ENCODE results near the gene APRT. TPM values are rescaled to one million over a fixed set of nuclear protein-coding genes. Genes with fewer than 3 reads are reported as not detected.

Gene APRT
- total RNA-seq, 2 donors from 2014 or later: 165 to 211 TPM

- no peaks in the 10 kb centered on the region for H3K27me3 ChIP-seq (replicated peaks; ENCODE audit: insufficient read depth)
- H3K4me1 ChIP-seq (replicated peaks): peaks cover 8% of the 10 kb centered on the region
- intact Hi-C loops (cut with DNase I): no loop called here
- no peaks in the 10 kb centered on the region for H3K36me3 ChIP-seq
- H3K9me3 ChIP-seq: no peaks in the 10 kb centered on the region
- H3K27ac ChIP-seq: peak overlapping the region in 1 of 2 donors; percentile 35
- H3K4me3 ChIP-seq: no peak overlapping the region
- DNase-seq (ENCODE audit: low spot score): no peak
- TF ChIP-seq POLR2AphosphoS5 (IDR thresholded peaks at IDR 0.05) (no peak), POLR2A (IDR thresholded peaks at IDR 0.05) (no peak), CTCF (IDR thresholded peaks at IDR 0.05) (no peak)
- 50% methylated on average over 34 of the region's 34 CpGs for WGBS
These were observed 32.2 kb downstream of the APRT start for GRCh38 chr16:88779406-88780141.

- no peak for TF ChIP-seq POLR2A (IDR thresholded peaks at IDR 0.05)
- no peak for TF ChIP-seq POLR2AphosphoS5 (IDR thresholded peaks at IDR 0.05)
- TF ChIP-seq CTCF (IDR thresholded peaks at IDR 0.05): no peak
- Histone ChIP-seq H3K27ac (no peak overlapping the region), H3K9me3 (no peaks in the 10 kb centered on the region), H3K4me1 (replicated peaks) (peaks cover 3% of the 10 kb centered on the region), H3K36me3 (no peaks in the 10 kb centered on the region), H3K27me3 (replicated peaks; ENCODE audit: insufficient read depth) (no peaks in the 10 kb centered on the region), H3K4me3 (no peak overlapping the region)
- DNase-seq (ENCODE audit: low spot score): no peak
- intact Hi-C loops (cut with DNase I): no loop called here
- 85% methylated on average over 30 of the region's 30 CpGs for WGBS
These were observed 33.1 kb downstream of the APRT start for GRCh38 chr16:88778541-88779065.

GRCh38 chr16:88778271-88778525 is 33.5 kb downstream of the APRT start:
- Histone ChIP-seq H3K36me3 (no peaks in the 10 kb centered on the region), H3K27me3 (replicated peaks; ENCODE audit: insufficient read depth) (no peaks in the 10 kb centered on the region), H3K27ac (no peak overlapping the region), H3K4me3 (no peak overlapping the region), H3K4me1 (replicated peaks) (peaks cover 7% of the 10 kb centered on the region), H3K9me3 (no peaks in the 10 kb centered on the region)
- TF ChIP-seq CTCF (IDR thresholded peaks at IDR 0.05): no peak
- no peak for TF ChIP-seq POLR2AphosphoS5 (IDR thresholded peaks at IDR 0.05)
- TF ChIP-seq POLR2A (IDR thresholded peaks at IDR 0.05): no peak
- WGBS: 71% methylated on average over 7 of the region's 7 CpGs
- DNase-seq (ENCODE audit: low spot score): no peak
- intact Hi-C loops (cut with DNase I): no loop called here

- Histone ChIP-seq H3K9me3 (no peaks in the 10 kb centered on the region), H3K27me3 (replicated peaks; ENCODE audit: insufficient read depth) (no peaks in the 10 kb centered on the region), H3K4me3 (no peak overlapping the region), H3K4me1 (replicated peaks) (peaks cover 11% of the 10 kb centered on the region), H3K36me3 (no peaks in the 10 kb centered on the region), H3K27ac (no peak overlapping the region)
- WGBS: 80% methylated on average over 34 of the region's 34 CpGs
- TF ChIP-seq CTCF (IDR thresholded peaks at IDR 0.05) (no peak), POLR2A (IDR thresholded peaks at IDR 0.05) (no peak), POLR2AphosphoS5 (IDR thresholded peaks at IDR 0.05) (no peak)
- intact Hi-C loops (cut with DNase I): no loop called here
- no peak for DNase-seq (ENCODE audit: low spot score)
These were observed 34.1 kb downstream of the APRT start for GRCh38 chr16:88777471-88778270.

All from prostate gland (tissue), 2 donors.